HG02981 (cell line): Measurements from ENCODE around the gene C20orf173.
A peak's percentile ranks its signal among the peaks of the same experiment; 100 is the strongest.
"Not testable (repeated sequence)": the region's sequence is repeated elsewhere in the genome, so short reads cannot be mapped to it uniquely, and the experiment has no call there.

ENCODE experiments used
- ATAC-seq: cut with Tn5 transposase; IDR thresholded peaks from one replicate; pipeline ENCODE4 v1.9.1; 2021; ENCODE audit warnings: mild to moderate bottlenecking, moderate library complexity; ENCODE audit not compliant: unreplicated experiment

Gene C20orf173

GRCh38 chr20:35547329-35547728 is 17.9 kb upstream of the C20orf173 start:
- ATAC-seq: no peak

DNA sequence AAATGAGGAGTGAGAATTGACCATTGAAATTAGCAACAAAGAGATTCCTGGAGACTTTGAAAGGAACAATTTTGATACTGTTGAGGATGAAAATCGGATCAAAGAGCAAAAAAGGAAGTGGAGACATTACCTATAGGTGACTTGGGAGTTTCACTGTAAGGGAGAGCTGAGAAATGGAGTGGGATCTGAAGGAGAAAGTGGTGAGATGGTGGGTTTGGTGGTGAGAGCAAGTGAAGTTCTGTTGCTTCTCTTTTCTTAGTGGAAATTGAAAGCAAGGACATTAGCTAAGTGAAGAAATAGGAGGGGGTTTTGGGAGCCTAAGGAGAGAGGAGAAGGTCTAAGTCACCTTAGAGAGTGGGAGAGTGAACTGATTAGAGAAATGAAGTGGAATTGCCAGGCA is 16.7 kb upstream of the C20orf173 start:
- no peak for ATAC-seq

GRCh38 chr20:35544941-35545340 is 15.5 kb upstream of the C20orf173 start:
- ATAC-seq: not testable (repeated sequence)

DNA sequence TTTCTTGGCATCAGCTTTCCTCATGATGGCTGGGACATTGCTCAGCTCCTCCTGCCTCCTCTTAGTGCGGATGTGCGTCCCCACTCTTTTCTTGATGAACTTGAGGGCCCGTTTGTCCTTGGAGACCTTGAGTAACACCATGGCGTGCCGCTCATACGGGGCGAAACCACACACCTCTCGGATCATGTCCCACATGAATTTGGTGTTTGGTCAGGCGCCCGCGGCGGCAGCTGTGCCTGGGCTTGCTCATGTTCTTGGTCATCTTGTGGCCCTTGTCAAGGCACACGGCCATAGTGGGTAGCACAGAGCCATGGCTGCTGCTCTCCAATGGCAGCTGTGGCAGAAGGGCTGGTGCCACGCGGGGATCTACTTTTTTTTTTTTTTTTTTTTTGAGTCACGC is 15.0 kb upstream of the C20orf173 start:
- no peak for ATAC-seq

DNA sequence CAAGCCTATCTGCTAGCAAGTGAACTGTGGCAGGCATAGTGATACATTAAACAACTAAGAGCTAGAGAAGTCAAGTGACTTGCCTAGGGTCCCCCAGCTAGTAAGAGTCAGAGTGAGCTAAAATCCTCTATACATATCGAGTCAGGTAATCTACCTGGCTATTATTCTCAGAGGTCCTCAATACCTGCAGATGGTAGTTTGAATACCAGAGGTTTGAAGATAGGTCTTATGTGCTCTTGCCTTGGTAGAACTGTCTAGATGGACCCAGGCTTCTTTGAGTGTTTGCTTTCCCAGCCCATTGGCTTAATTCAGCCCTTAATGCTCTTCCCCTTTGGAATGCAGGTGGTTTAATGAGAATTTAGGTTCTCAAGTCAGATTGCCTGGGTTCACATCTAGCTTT is 13.5 kb upstream of the C20orf173 start:
- no peak for ATAC-seq

GRCh38 chr20:35541783-35542662 is 12.6 kb upstream of the C20orf173 start, which contains the start of gene ERGIC3:
ERGIC3 (plus strand) TSS chr20:35542078; CDS start chr20:35542098, 20 bp downstream.
- ATAC-seq: peak; percentile 92

- ATAC-seq: no peak
Measured at GRCh38 chr20:35541118-35541782, 11.8 kb upstream of the C20orf173 start.

- ATAC-seq: no peak
Measured at GRCh38 chr20:35539756-35540212, 10.3 kb upstream of the C20orf173 start.

DNA sequence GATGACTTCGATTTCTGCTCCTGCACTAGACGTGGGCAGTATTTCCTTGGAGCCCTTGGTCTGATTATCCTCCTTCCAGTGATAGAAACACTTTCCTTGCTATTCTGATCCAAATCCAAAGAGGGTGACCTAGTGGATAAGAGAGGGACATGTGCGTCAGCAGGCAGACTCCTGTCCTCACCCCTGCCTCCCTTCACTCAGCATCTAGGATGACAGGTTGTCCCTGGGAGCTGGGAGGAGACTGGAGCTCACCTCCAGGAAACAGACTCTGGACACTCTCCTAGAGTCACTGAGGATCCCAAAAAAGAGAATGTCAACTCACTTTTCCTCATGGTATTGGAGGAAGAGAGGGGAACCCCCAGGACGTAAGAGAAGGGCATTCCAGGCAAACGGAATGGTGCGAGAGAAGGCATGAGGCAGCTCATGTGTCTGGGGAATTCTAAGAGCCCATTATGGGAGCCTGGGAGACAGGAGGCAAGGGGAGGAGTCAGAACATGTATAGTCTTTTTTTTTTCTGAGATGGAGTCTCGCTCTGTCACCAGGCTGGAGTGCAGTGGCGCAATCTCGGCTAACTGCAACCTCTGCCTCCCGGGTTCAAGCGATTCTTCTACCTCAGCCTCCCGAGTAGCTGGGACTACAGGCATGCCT is 2.2 kb downstream of the C20orf173 start:
- no peak for ATAC-seq

GRCh38 chr20:35525639-35526038 is 3.8 kb downstream of the C20orf173 start:
- ATAC-seq: no peak

DNA sequence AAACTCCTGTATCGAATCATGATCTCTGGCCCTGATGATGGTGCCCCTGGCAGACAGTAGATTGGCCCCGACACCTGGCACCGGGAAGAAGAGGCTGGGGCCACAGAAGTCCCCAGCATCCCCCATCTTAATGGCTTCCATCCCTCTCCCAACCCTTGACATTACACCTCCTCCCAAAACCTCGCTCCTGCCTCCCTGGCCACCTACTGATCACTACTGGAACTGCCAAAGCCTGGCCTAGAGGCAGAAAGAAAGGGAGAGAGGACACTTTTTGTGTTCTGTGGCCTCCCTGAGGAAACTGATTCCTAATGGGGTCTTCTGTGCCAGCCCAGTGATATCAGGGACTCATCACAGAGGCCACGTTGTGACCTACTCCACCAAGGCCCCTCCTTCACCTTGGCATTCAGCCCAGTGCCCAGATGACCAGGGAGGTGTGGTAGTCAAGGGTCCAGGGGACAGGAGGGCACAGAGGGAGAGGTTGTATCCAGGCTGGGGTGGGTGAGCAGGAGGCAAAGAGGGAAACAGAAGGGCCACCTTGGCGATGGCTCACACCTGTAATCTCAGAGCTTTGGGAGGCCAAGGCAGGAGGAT is 6.1 kb downstream of the C20orf173 start:
- no peak for ATAC-seq

GRCh38 chr20:35518955-35519354 is 10.5 kb downstream of the C20orf173 start:
- ATAC-seq: no peak

DNA sequence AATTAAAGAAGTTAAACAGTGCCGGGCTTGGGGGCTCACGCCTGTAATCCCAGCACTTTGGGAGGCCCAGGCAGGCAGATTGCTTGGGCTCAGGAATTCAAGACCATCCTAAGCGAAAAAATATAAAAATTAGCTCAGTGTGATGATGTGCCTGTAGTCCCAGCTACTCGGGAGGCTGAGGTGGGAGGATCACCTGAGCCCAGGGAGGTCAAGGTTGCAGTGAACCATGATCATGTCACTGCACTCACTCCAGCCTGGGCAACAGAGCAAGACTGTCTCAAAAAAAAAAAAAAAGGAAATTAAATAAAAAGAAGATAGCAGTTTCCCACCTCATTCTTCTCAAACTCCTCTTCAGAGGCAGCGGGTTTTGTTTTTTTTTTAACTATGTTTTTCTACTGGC is 11.7 kb downstream of the C20orf173 start:
- not testable (repeated sequence) for ATAC-seq

DNA sequence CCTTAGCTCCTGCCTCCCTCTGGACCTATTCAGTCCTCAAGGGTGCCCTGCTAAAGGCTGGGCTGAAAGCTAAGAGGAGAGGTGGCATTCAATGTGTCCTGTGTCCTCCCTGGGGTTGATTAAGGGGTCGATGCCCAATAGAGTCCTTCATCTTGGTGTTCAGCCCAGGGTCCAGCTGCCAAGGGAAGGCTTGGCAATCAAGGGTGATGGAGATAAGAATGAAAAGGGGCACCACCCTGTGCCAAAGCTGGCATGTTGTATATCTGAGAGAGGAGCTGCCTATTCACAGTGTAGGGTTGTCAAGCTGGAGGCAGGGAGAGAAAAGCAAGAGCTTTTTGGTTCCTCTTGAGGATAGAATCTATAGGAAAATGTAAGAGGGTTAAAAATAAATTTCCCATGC is 12.3 kb downstream of the C20orf173 start:
- ATAC-seq: no peak

DNA sequence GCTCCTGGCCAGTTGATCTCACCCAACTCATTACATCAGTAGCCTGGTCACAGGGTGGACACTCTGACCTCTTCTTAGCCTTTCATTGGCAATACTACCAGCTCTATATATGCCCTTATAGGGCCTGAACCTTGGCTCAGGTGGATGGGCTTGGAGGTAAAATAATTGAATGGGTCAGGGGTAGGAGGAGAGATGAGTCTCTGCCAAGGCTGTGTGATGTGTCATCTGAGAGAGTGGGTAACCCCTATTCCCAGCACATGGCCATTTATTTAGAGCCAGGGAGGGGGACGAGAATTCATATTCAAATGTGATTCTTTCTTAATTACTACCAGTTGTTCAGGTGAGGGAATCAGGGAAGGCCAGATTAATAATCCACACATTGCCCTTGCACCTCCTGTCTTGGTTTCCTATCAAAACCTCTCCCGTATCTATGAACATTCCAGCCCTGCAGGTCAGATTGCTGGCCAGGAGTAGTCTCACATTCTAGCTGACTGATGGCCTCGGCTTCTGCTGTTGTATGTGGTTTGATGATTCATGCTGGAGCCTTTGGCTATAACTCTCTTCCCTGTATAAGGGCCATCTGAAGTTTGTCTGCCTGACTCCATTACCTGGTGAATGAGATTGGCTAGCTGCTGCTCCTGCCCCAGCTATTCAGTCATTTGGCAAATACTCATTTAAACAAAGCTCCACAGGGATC is 13.4 kb downstream of the C20orf173 start:
- no peak for ATAC-seq

DNA sequence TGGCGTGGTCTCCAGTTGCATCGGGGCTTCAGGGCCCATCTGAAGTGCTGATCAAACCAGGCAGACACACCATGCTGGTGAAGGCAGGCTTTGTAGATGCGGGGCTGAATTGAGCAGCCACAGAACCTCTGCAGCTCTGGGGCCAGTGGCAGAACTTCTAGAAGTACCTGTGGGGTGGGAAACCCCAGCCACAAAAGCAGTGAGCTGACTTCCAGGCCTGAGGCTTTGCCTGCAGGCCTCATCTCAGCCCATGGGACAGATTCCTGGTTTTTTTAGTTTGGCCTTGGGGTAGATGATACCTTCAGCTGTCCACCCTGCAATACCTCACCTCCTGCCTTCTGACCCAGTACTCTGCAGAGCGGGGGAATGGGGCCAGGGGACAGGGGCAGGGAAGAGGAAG is 14.1 kb downstream of the C20orf173 start:
- ATAC-seq: no peak

DNA sequence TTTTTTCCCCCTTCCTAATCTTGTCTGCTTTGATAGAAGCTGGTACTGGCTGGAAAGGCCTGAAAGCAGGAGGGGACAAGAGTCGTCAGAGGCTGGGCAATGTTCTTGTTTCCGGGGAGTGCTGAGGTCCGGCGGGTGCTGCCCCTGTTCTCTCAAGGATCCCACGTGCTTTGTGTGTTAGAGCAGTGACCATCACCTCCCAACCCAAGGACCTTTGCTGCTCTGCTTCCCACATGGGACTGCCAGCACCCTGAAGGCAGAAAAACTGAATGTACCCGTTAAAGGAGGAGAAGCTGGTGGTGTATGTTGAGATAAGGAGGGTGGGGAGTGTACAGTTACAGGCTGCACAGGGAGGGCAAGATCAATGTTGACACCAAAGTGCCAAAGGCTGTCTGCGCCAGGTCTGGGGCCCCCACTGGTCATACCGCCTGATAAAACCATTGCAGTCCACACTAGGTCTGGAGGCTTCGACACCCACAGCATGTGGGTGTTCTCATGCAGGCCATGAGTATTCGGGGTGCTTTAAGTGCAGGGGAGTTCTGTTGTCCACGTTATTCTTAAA is 15.0 kb downstream of the C20orf173 start:
- no peak for ATAC-seq

- ATAC-seq: no peak
Measured at GRCh38 chr20:35511814-35512420, 17.5 kb downstream of the C20orf173 start.

- ATAC-seq: no peak
Measured at GRCh38 chr20:35510951-35511735, 18.3 kb downstream of the C20orf173 start.
